DND-41 (cell line): Measurements from ENCODE around the gene UPF3A.
"Not testable (repeated sequence)": the region's sequence is repeated elsewhere in the genome, so short reads cannot be mapped to it uniquely, and the experiment has no call there.

Experiments
- ATAC-seq: fragments of 200-7000 bp; cut with Tn5 transposase; 3 replicates; pipeline ENCODE4 v1.9.1; 2021; ENCODE audit warnings: low read depth; ENCODE audit not compliant: insufficient read depth
- DNase-seq: peaks from one replicate; pipeline ENCODE4 v3.0.0-alpha.2; 2020
- H2AFZ ChIP-seq: 2 replicates; pipeline ENCODE4 v1.6.0; 2012; ENCODE audit warnings: low read depth, low read length
- H3K27ac ChIP-seq: 2 replicates; pipeline ENCODE4 v1.5.1; 2012; ENCODE audit warnings: low read length, inconsistent platforms
- H3K27me3 ChIP-seq: fragments of 200-600 bp; sonication (generic); 2 replicates; pipeline ENCODE4 v1.6.0; 2012; ENCODE audit warnings: low read length, mild to moderate bottlenecking, inconsistent platforms; ENCODE audit not compliant: insufficient read depth, poor library complexity
- H3K36me3 ChIP-seq: 2 replicates; pipeline ENCODE4 v1.5.1; 2012; ENCODE audit warnings: low read length, inconsistent platforms; ENCODE audit not compliant: insufficient read depth
- H3K4me1 ChIP-seq: 2 replicates; pipeline ENCODE4 v1.5.1; 2012; ENCODE audit warnings: mild to moderate bottlenecking, low read length; ENCODE audit not compliant: insufficient read depth
- H3K4me2 ChIP-seq: 2 replicates; pipeline ENCODE4 v1.6.0; 2012; ENCODE audit warnings: mild to moderate bottlenecking, moderate library complexity, low read length, inconsistent platforms; ENCODE audit not compliant: insufficient read depth
- H3K4me3 ChIP-seq, 2 experiments: fragments of 200-600 bp in 1 of 2; shearing (Covaris generic) in 1 of 2; 2 replicates each; pipeline ENCODE4 v1.5.1; 2012 to 2016; ENCODE audit warnings: inconsistent platforms in 2 of 2, low read length in 2 of 2, mild to moderate bottlenecking in 2 of 2, low read depth in 1 of 2, moderate library complexity in 1 of 2
- H3K79me2 ChIP-seq: 2 replicates; pipeline ENCODE4 v1.6.0; 2012; ENCODE audit warnings: low read length, inconsistent platforms; ENCODE audit not compliant: insufficient read depth
- H3K9ac ChIP-seq: 2 replicates; pipeline ENCODE4 v1.6.0; 2012; ENCODE audit warnings: low read depth, mild to moderate bottlenecking, inconsistent platforms, low read length, moderate library complexity
- H3K9me3 ChIP-seq: 2 replicates; pipeline ENCODE4 v1.5.1; 2012; ENCODE audit warnings: low read length, moderate library complexity, mild to moderate bottlenecking, inconsistent platforms; ENCODE audit not compliant: insufficient read depth, severe bottlenecking
- H4K20me1 ChIP-seq: 2 replicates; pipeline ENCODE4 v1.6.0; 2012; ENCODE audit warnings: low read length; ENCODE audit not compliant: insufficient read depth
- TF ChIP-seq, protein P1 (sequence below): IDR thresholded peaks from 2 replicates; pipeline ENCODE4 v1.5.1; 2012; ENCODE audit warnings: borderline replicate concordance, low read length, moderate library complexity, mild to moderate bottlenecking; ENCODE audit not compliant: poor library complexity, severe bottlenecking; ENCODE audit errors: extremely low read depth

Gene UPF3A

DNA sequence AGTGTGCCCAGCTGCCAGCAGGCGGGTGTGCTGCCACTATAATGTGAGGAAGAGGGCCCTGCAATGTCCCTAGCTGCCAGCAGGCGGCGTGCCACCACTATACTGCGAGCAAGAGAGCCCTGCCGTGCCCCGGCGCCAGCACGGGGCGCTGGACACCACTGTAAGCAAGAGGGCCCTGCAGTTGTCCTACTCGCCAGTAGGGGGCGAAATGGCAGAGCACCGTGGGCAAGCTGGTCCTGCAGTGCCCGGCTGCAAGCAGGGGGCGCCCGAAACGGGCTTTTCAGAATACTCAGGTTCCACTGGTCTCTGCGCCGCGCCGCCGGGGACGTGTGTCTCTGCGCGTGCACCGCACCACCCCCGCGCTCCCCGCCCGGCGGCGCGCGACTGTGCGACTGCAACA lies 71.4 kb downstream of the UPF3A start:
- H3K79me2 ChIP-seq, H3K9ac ChIP-seq, H3K27ac ChIP-seq, H3K36me3 ChIP-seq, H3K4me1 ChIP-seq, ATAC-seq, H2AFZ ChIP-seq, H3K9me3 ChIP-seq, H3K4me3 ChIP-seq, H4K20me1 ChIP-seq, H3K4me2 ChIP-seq, H3K27me3 ChIP-seq: not testable (repeated sequence)
- DNase-seq = peak; percentile 31
- TF ChIP-seq, protein P1, sequence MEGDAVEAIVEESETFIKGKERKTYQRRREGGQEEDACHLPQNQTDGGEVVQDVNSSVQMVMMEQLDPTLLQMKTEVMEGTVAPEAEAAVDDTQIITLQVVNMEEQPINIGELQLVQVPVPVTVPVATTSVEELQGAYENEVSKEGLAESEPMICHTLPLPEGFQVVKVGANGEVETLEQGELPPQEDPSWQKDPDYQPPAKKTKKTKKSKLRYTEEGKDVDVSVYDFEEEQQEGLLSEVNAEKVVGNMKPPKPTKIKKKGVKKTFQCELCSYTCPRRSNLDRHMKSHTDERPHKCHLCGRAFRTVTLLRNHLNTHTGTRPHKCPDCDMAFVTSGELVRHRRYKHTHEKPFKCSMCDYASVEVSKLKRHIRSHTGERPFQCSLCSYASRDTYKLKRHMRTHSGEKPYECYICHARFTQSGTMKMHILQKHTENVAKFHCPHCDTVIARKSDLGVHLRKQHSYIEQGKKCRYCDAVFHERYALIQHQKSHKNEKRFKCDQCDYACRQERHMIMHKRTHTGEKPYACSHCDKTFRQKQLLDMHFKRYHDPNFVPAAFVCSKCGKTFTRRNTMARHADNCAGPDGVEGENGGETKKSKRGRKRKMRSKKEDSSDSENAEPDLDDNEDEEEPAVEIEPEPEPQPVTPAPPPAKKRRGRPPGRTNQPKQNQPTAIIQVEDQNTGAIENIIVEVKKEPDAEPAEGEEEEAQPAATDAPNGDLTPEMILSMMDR = peak; percentile 53

DNA sequence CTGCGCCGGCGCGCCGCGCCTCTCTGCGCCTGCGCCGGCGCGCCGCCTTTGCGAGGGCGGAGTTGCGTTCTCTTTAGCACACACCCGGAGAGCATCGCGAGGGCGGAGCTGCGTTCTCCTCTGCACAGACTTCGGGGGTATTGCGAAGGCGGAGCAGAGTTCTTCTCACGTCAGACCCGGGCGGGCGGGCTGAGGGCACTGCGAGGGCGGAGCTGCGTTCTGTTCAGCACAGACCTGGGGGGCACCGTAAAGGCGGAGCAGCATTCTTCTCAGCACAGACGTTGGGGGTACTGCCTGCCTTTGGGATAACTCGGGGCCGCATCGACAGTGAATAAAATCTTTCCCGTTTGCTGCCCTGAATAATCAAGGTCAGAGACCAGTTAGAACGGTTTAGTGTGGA lies 72.0 kb downstream of the UPF3A start:
- not testable (repeated sequence) for ATAC-seq, H3K4me1 ChIP-seq

More for the DNA sequence above, 72.0 kb downstream of the UPF3A start:
- H2AFZ ChIP-seq, H3K9ac ChIP-seq, DNase-seq, H3K27ac ChIP-seq, H3K36me3 ChIP-seq, H3K9me3 ChIP-seq, H3K4me3 ChIP-seq, H3K27me3 ChIP-seq, H3K79me2 ChIP-seq, H3K4me2 ChIP-seq, H4K20me1 ChIP-seq: not testable (repeated sequence)
